Activated naive CD4-positive, alpha-beta T cell treated with anti-CD3 and anti-CD28 coated beads, Interleukin-2, amount 50 U/mL, for 72 hours (primary cell): ENCODE results near the gene TGFB1. TPM values are rescaled to one million over a fixed set of nuclear protein-coding genes. Genes with fewer than 3 reads are reported as not detected.
A peak's percentile ranks its signal among the peaks of the same experiment; 100 is the strongest.
"Not testable (repeated sequence)": the region's sequence is repeated elsewhere in the genome, so short reads cannot be mapped to it uniquely, and the experiment has no call there.

Experiments
- ATAC-seq, 2 donors: fragments of 150-1000 bp; cut with Tn5 transposase; 2 replicates each; pipeline ENCODE4 v1.10.0; 2021; ENCODE audit warnings: mild to moderate bottlenecking in 2 of 2, moderate library complexity in 2 of 2
- DNase-seq, 2 donors: peaks; one replicate each; pipeline ENCODE4 v3.0.0; 2021 to 2022; ENCODE audit warnings: low spot score in 2 of 2
- H3K27ac Mint-ChIP-seq, 2 donors: one replicate each; pipeline ENCODE4 v1.8.0; 2022; ENCODE audit warnings: mild to moderate bottlenecking in 2 of 2, mixed read lengths in 2 of 2
- H3K36me3 Mint-ChIP-seq, 2 donors: one replicate each; pipeline ENCODE4 v1.8.0; 2022; ENCODE audit warnings: mixed read lengths in 2 of 2
- H3K9me3 Mint-ChIP-seq, 2 donors: one replicate each; pipeline ENCODE4 v1.8.0; 2022; ENCODE audit warnings: mixed read lengths in 2 of 2
- total RNA-seq, 2 donors: library from RNA; stranded (reverse); gene quantifications; one replicate each; pipeline ENCODE4 v1.2.3, GENCODE V29; 2022

Gene TGFB1
- total RNA-seq, 2 donors from 2014 or later = 73.4 to 126 TPM

DNA sequence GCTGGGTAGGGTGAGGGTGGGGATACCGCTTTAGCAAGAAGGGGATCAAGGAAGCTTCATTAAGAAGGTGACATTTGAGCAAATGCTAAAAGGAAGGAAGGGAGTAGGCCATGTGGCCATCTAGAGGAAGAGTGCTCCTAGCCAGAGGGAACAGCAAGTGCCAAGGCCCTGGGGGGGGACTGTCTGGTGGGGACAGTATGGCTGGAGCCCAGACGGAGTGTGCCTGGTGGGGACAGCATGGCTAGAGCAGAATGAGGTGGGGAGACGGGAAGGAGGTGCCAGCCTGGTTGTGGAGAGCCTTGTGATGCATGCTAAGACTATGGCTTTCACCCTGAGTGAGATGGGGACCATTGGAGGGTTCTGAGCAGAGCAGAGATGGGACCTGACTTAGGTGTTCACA is 2.1 kb upstream of the TGFB1 start:
- ATAC-seq (no peak), DNase-seq (no peak)
- no peaks in the 10 kb centered on the region for H3K9me3 Mint-ChIP-seq
- peaks cover 13 to 27% of the 10 kb centered on the region in 2 donors for H3K36me3 Mint-ChIP-seq
- H3K27ac Mint-ChIP-seq = peak overlapping the region; percentile 94 to 99

DNA sequence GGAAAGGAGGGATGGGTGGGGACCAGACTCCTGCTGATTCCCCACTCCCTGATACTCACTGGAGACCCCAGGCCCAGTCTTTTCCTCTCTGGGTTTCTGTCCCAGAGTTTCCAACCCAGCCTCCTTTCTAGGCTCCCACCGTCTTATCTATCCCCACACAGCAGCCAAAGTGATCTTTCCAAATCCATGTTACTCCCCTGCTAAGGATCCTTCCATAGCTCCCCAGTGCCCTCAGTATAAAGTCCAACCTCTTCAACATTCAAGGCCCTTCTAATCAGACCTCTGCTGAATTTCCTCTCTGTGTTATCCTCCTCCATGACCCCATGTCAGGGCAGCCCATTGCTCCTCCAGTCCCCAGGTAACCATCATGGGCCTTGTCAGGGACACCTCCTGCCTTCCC is 1.3 kb upstream of the TGFB1 start:
- ATAC-seq = no peak

DNA sequence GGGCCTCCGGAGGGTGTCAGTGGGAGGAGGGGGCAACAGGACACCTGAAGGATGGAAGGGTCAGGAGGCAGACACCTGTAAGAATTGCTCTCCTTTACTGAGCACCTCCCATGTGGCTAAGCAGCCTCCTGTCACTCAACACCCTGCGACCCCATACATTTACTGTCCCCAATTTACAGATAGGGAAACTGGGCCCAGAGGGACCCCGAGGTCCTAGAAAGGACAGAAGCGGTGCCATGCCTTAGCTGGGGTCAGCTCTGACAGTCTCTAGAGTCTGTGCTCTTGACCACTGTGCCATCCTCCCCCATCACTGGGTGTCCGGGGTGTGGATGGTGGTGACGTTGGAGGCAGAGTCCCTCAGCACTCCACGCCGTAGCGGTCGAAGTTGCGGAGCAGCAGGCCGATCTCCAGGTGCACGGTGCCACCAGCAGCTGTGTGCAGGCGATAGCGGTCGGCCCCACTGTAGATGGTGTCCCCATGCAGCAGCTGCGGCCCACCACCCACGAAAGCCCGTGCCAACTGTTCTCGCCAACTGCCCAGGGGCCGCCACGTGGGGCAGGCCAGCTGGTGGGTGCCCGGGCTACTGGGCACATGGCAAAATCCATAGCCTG is 726 bp upstream of the TGFB1 start:
- Mint-ChIP-seq H3K36me3 (peaks cover 19 to 39% of the 10 kb centered on the region in 2 donors), H3K9me3 (no peaks in the 10 kb centered on the region), H3K27ac (peak overlapping the region; percentile 93)
- ATAC-seq = no peak
- no peak for DNase-seq

More for the DNA sequence above, 1.3 kb upstream of the TGFB1 start:
- Mint-ChIP-seq H3K9me3 (no peaks in the 10 kb centered on the region), H3K27ac (peak overlapping the region; percentile 40 to 94), H3K36me3 (peaks cover 17 to 33% of the 10 kb centered on the region in 2 donors)
- no peak for DNase-seq

DNA sequence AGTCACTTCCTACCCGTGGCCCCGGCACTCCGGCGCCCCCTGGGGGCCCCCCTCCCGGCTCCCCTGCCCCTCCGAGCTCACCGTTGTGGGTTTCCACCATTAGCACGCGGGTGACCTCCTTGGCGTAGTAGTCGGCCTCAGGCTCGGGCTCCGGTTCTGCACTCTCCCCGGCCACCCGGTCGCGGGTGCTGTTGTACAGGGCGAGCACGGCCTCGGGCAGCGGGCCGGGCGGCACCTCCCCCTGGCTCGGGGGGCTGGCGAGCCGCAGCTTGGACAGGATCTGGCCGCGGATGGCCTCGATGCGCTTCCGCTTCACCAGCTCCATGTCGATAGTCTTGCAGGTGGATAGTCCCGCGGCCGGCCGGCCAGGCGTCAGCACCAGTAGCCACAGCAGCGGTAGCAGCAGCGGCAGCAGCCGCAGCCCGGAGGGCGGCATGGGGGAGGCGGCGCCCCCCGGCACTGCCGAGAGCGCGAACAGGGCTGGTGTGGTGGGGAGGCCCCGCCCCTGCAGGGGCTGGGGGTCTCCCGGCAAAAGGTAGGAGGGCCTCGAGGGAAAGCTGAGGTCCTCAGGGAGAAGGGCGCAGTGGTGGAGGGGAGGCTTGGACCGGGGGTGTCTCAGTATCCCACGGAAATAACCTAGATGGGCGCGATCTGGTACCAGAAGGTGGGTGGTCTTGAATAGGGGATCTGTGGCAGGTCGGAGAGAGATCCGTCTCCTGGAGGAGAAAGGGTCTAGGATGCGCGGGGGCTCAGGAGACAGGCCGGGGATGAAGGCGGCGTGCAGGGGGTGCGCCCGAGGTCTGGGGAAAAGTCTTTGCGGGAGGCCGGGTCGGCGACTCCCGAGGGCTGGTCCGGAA is 885 bp downstream of the TGFB1 start:
- peak; percentile 22 to 25 for ATAC-seq
- peak; percentile 82 to 87 for DNase-seq
- peak overlapping the region; percentile 90 to 93 for H3K27ac Mint-ChIP-seq
- peaks cover 26 to 55% of the 10 kb centered on the region in 2 donors for H3K36me3 Mint-ChIP-seq
- no peaks in the 10 kb centered on the region for H3K9me3 Mint-ChIP-seq

DNA sequence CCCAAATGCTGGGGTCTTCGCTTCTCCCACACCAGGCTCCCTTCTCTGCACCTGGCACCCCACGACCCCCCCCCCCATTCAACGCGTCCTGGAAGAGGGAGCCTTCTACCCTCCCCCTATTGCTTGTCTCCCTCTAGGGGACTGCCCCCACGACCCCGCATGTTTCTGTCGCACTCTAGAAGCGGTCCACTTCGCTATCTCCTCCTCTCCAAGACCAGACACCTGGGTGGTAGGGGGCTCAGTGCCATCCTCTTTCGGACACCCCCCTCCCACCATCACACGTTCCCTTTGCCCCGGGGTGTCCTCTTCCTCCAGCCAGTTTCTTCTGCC is 1.5 kb downstream of the TGFB1 start:
- ATAC-seq (no peak), DNase-seq (no peak)
- Mint-ChIP-seq H3K9me3 (no peaks in the 10 kb centered on the region), H3K27ac (peak overlapping the region; percentile 93 to 98), H3K36me3 (peaks cover 26 to 55% of the 10 kb centered on the region in 2 donors)

DNA sequence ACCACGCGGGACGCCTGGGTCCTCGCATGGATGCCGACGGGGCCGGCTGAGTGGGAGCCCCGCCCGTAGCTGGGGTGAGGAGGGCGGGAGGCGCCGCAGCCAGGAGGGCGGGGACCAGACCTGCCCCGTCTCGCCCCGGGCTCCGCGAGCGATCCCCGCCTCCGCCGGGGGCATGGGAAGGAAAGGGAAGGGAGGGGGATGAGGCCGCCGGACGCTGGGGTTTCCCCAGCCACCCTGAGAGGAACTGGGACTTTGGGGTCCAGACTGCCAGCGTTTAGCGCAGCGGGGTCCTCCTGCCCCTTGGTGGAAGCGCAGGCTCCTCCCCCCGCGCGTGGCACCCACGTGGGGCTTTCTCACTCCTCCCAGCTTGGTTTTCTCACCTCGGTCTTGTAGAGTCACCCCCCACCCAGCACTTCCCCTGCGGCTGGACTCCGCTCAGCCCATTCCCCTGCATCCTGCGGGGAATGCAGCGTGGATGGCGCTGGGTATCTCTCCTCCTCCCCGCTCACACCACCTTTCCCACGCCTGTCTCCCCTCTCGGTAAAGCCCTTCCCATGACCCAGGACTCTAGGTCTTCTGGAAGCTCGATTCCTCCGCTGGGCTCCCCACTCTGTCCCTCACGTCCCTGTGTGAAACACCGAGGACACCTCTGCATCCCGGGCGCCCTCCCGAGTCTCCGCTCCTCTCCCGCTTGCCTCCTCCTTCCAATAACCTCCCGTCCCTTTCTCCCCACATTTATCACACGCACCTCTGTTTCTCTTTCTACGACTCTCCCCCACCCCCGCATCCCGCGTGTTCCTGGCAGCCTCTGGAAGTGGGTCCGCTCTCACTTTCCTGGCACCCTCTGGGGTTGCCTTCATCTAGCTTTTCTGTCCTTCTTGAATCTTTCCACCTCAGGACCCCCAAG is 2.1 kb downstream of the TGFB1 start:
- H3K9me3 Mint-ChIP-seq = no peaks in the 10 kb centered on the region
- ATAC-seq (peak; percentile 64 to 68), DNase-seq (peak; percentile 80 to 85)
- peak overlapping the region; percentile 93 to 94 for H3K27ac Mint-ChIP-seq
- peaks cover 26 to 49% of the 10 kb centered on the region in 2 donors for H3K36me3 Mint-ChIP-seq

DNA sequence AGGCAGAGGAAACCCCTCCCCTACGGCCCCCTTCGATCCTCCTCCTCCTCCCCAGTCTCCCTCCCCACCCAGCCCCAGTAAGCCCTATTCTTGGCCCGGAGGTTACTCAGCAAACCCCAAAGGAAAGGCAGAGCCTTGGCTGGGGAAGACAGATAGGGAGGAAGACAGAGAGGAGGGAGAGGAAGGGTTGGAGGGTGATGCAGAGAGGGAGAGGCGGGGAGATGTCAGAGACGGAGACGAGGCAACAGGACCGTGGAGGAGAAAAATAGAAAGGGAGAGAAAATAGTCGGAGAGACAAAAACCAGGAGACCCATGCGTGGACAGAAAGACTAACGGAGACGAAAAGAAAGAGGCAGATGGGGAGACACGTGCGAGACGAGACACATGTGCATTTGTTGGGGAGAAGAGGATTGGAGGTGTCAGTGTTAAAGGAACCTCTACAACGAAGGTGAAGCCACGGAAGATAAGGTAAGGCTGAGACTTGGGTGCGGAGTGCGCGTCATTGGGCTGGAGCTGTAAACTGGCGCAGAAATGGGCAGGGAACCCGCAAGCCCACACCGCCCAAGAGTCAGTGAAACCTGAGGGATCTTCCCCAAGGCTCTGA is 2.9 kb downstream of the TGFB1 start:
- Mint-ChIP-seq H3K27ac (peak overlapping the region; percentile 91 to 93), H3K9me3 (no peaks in the 10 kb centered on the region), H3K36me3 (peaks cover 26 to 49% of the 10 kb centered on the region in 2 donors)
- ATAC-seq (no peak), DNase-seq (no peak)

DNA sequence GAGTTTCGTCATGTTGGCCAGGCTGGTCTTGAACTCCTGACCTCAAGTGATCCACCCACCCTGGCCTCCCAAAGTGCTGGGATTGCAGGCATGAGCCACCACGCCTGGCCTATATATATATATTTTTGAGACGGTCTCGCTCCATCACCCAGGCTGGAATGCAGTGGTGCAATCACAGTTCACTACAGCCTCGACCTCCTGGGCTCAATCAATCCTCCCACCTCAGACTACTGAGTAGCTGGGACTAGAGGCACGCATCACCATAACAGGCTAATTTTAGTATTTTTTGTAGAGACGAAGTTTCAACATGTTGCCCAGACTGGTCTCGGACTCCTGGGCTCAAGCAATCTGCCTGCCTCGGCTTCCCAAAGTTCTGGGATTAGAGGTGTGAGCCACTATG is 6.8 kb downstream of the TGFB1 start:
- ATAC-seq, H3K27ac Mint-ChIP-seq, H3K9me3 Mint-ChIP-seq, DNase-seq: not testable (repeated sequence)
- H3K36me3 Mint-ChIP-seq = peaks cover 20 to 35% of the 10 kb centered on the region in 2 donors

DNA sequence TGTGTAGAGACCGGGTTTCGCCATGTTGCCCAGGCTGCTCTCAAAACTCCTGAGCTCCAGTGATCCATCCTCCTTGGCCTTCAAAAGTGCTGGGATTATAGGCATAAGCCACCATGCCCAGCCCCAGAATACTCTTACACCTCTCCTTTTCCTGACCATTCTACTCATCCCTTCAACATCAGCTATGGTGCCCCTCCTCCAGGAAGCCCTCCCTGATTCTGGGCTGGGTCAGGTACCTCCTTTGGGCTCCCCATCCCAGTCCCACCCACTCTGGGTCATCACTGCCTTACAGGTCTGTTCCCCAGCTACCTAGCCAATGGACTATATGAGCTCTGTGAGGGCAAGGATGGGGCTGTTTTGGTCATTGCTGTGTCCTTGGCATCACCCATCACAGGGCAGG is 9.6 kb downstream of the TGFB1 start:
- no peak overlapping the region for H3K27ac Mint-ChIP-seq

DNA sequence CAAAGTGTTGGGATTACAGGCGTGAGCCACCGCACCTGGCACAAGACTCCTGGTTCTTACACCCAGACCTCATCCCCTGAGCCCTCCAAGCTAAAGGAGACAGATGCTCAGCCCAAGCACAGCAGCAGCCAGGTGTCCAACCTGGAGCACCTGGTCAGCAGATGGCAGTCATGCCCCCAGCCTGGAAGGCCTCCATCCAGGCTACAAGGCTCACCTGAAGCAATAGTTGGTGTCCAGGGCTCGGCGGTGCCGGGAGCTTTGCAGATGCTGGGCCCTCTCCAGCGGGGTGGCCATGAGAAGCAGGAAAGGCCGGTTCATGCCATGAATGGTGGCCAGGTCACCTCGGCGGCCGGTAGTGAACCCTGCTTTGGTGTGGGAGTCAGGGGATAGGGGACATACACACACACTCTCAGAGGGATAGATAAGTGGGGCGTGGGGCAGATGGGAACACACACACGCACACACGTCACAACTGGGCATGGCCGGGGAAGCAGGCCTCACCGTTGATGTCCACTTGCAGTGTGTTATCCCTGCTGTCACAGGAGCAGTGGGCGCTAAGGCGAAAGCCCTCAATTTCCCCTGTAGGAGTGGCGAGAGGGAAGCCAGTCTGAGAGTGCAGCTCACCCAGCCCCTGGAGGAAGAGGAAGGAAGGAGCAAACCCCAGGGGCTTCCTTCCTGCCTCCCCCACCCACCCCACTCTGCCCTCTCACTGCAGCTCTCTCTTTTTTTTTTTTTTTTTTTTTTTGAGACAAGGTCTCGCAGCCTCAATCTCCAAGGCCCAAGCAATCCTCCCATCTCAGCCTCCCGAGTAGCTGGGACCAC is 11.8 kb downstream of the TGFB1 start:
- H3K9me3 Mint-ChIP-seq = no peaks in the 10 kb centered on the region
- DNase-seq (no peak), ATAC-seq (no peak)
- peaks cover 4 to 7% of the 10 kb centered on the region in 2 donors for H3K36me3 Mint-ChIP-seq
- no peak overlapping the region for H3K27ac Mint-ChIP-seq

More for the DNA sequence above, 9.6 kb downstream of the TGFB1 start:
- Mint-ChIP-seq H3K36me3 (peaks cover 8 to 13% of the 10 kb centered on the region in 2 donors), H3K9me3 (no peaks in the 10 kb centered on the region)
- DNase-seq = no peak
- ATAC-seq = no peak

DNA sequence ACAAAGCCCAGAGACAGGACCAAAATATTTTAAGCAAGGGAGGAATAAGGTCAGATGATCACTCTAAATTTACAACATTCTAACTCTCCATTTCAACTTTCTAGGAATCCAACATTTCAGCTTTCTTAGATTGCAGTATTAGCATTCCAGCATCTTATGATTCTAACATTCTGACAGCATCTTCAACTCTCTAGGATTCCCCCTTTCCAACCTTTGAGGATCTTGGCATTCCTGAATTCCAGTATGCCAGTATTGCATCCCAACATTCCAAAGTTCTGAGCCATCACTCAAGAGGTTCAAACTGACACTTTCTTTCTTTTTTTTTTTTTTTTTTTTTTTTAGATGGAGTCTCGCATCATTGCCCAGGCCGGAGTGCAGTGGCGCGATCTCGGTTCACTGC is 13.8 kb downstream of the TGFB1 start:
- H3K9me3 Mint-ChIP-seq = no peaks in the 10 kb centered on the region
- H3K27ac Mint-ChIP-seq = no peak overlapping the region
- ATAC-seq (no peak), DNase-seq (no peak)
- peaks cover 4 to 7% of the 10 kb centered on the region in 2 donors for H3K36me3 Mint-ChIP-seq

DNA sequence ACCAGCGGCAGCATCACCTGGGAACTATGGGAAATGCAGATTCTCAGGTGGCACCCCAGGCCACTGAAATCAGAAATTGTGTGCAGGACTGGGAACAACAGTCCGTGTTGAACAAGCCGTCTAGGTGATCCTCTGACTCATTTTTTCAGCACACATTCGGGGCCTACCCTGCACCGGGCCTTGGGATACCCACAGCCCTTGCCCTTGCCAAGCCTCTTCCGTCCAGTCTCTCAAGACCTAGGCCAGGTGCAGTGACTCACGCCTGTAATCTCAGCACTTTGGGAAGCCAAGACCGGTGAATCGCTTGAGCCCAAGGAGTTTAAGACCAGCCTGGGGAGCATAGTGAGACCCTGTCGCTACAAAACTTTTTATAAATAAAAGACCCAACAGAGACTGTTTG is 18.3 kb downstream of the TGFB1 start:
- no peak for DNase-seq
- peak overlapping the region in 1 of 2 donors; percentile 23 for H3K27ac Mint-ChIP-seq

DNA sequence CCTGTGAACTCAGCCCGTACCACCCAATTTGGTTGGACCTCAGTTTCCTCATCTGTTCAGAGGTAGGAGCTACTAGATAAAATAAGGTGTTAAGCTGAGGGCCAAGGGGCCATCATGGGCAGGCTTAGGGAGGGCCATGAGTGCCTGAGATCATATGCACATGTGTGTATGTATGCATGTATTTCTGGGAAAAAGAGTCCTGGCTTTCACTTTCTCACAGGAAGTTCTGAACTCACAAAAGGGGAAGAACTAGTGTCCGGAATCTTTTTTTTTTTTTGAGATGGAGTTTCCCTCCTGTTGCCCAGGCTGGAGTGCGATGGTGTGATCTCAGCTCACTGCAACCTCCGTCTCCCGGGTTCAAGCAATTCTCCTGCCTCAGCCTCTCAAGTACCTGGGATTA is 18.9 kb downstream of the TGFB1 start:
- no peak for ATAC-seq

More for the DNA sequence above, 18.3 kb downstream of the TGFB1 start:
- ATAC-seq = peak in 1 of 2 donors; percentile 45
- H3K9me3 Mint-ChIP-seq = no peaks in the 10 kb centered on the region
- H3K36me3 Mint-ChIP-seq = peaks cover 8 to 9% of the 10 kb centered on the region in 2 donors

DNA sequence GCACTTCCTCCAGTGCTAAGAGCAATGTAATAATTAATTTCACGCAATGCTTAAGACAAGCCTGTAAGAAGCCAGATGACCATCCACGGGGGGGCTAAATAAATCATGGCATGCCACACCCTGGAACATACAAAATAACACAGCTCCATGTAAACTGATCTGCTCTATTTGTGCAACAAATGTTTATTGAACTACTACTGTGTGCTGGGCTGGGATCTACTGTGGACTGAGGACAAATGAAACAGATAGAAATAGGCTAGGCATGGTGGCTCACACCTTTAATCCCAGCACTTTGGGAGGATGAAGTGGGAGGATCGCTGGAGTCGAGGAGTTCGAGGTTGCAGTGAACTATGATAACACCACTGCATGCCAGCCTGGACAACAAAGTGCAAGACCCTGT is 21.3 kb downstream of the TGFB1 start:
- Mint-ChIP-seq H3K36me3 (peaks cover 10 to 21% of the 10 kb centered on the region in 2 donors), H3K27ac (no peak overlapping the region), H3K9me3 (no peaks in the 10 kb centered on the region)
- no peak for ATAC-seq
- DNase-seq = no peak

More for the DNA sequence above, 18.9 kb downstream of the TGFB1 start:
- Mint-ChIP-seq H3K36me3 (peaks cover 10 to 12% of the 10 kb centered on the region in 2 donors), H3K27ac (peak overlapping the region; percentile 56 to 84), H3K9me3 (no peaks in the 10 kb centered on the region)
- DNase-seq = no peak

DNA sequence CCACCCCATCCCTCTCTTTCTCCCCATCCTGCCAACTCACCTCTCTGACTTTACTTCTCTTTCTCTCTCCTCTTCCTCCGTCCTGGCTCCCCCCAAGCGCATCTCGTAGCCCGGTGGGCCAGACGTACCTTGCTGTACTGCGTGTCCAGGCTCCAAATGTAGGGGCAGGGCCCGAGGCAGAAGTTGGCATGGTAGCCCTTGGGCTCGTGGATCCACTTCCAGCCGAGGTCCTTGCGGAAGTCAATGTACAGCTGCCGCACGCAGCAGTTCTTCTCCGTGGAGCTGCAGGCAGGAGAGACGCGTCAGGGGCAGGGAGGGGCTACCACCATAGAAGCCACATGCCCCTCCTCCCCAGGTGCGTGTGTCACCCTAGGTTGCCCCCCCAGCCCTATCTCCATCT is 21.7 kb downstream of the TGFB1 start:
- no peaks in the 10 kb centered on the region for H3K9me3 Mint-ChIP-seq
- H3K27ac Mint-ChIP-seq = peak overlapping the region in 1 of 2 donors; percentile 37
- H3K36me3 Mint-ChIP-seq = peaks cover 10 to 22% of the 10 kb centered on the region in 2 donors
- DNase-seq = no peak
- ATAC-seq = no peak
